Lung (tissue), 12 donors: ENCODE measurements around the gene ZNF473. TPM values are rescaled to one million over a fixed set of nuclear protein-coding genes. Genes with fewer than 3 reads are reported as not detected.

ENCODE experiments used
- ATAC-seq: fragments of 200-7000 bp; cut with Tn5 transposase; one replicate; pipeline ENCODE4 v1.9.1; 2020; ENCODE audit warnings: moderate number of reproducible peaks; ENCODE audit not compliant: insufficient read depth, low FRiP score
- DNase-seq, 3 donors: peaks; one replicate each; pipeline ENCODE4 v3.0.0-alpha.2; 2013 to 2017
- H3K27ac ChIP-seq, 2 donors: one replicate each; pipeline ENCODE4 v1.5.1; 2013; ENCODE audit warnings: mild to moderate bottlenecking in 2 of 2, moderate library complexity in 2 of 2, control low read depth in 1 of 2, inconsistent platforms in 1 of 2, low read depth in 1 of 2, low read length in 1 of 2
- H3K27me3 ChIP-seq, 3 donors: one replicate each; pipeline ENCODE4 v1.5.1; 2013; ENCODE audit warnings: low read length in 2 of 3; ENCODE audit not compliant: control insufficient read depth in 3 of 3, insufficient read depth in 3 of 3
- H3K36me3 ChIP-seq, 4 donors: one replicate each; pipeline ENCODE4 v1.5.1; 2013; ENCODE audit warnings: low read length in 4 of 4, mild to moderate bottlenecking in 1 of 4, moderate library complexity in 1 of 4; ENCODE audit not compliant: control insufficient read depth in 4 of 4, insufficient read depth in 4 of 4
- H3K4me1 ChIP-seq, 5 donors: one replicate each; pipeline ENCODE4 v1.5.1; 2013; ENCODE audit warnings: low read length in 5 of 5, mild to moderate bottlenecking in 2 of 5, moderate library complexity in 1 of 5; ENCODE audit not compliant: control insufficient read depth in 5 of 5, insufficient read depth in 5 of 5
- H3K4me3 ChIP-seq: one replicate; pipeline ENCODE4 v1.5.1; 2013; ENCODE audit warnings: mild to moderate bottlenecking, control low read depth, moderate library complexity
- H3K9ac ChIP-seq, 2 donors: one replicate each; pipeline ENCODE4 v1.5.1; 2013; ENCODE audit warnings: low read length in 2 of 2, control low read depth in 1 of 2; ENCODE audit not compliant: insufficient read depth in 1 of 2
- H3K9me3 ChIP-seq, 4 donors: one replicate each; pipeline ENCODE4 v1.5.1; 2013; ENCODE audit warnings: low read length in 3 of 4, mild to moderate bottlenecking in 1 of 4, moderate library complexity in 1 of 4; ENCODE audit not compliant: control insufficient read depth in 4 of 4, insufficient read depth in 3 of 4
- CTCF ChIP-seq: IDR thresholded peaks from 2 replicates; pipeline ENCODE4 v1.5.1; 2012; ENCODE audit warnings: mild to moderate bottlenecking; ENCODE audit errors: control extremely low read depth, extremely low read depth
- WGBS, 2 donors: extraction: QIAGEN DNeasy Blood & Tissue Kit; methylation state at CpG; one replicate each; pipeline ENCODE4 v1.1.7; 2013; 5-methylcytosine and 5-hydroxymethylcytosine counted together
- polyA plus RNA-seq, 2 donors: library from polyadenylated mRNA; stranded (reverse); fragments of 200-250 nt; gene quantifications; one replicate each; pipeline ENCODE4 v1.2.1, GENCODE V29; 2013
- total RNA-seq, 2 donors: library from RNA; depleted of rRNA in 1 of 2; stranded (reverse); fragments of >200 nt in 1 of 2; gene quantifications; one replicate each; pipeline ENCODE4 v1.2.1, GENCODE V29; 2014 to 2021
- donor health status: control.
- donor health status: control.
- donor health status: Bipolar disorder and iron deficiency.
- donor health status: healthy.
- donor health status: DM: yes; HTN: yes; CAD: no.

ZNF473 gene
- total and polyA plus RNA-seq, 4 donors = 2.8 to 10.4 (median 6.6) TPM

GRCh38 chr19:49977881-49978280, 47.9 kb upstream of the ZNF473 start:
- no peaks in the 10 kb centered on the region for H3K27me3 ChIP-seq
- H3K4me3 ChIP-seq = no peak overlapping the region
- DNase-seq (no peak), ATAC-seq (no peak)
- no peak overlapping the region for H3K9ac ChIP-seq
- H3K9me3 ChIP-seq = no peaks in the 10 kb centered on the region
- WGBS, 2 donors = 85 to 88% methylated on average over 18 of the region's 18 CpGs
- TF ChIP-seq CTCF = no peak
- peaks cover 0 to 2% (median 0%) of the 10 kb centered on the region in 5 donors for H3K4me1 ChIP-seq
- peaks cover 2 to 34% (median 6%) of the 10 kb centered on the region in 4 donors for H3K36me3 ChIP-seq
- peak overlapping the region in 1 of 2 donors; percentile 42 for H3K27ac ChIP-seq

- no peak for DNase-seq
These were observed 47.5 kb upstream of the ZNF473 start for GRCh38 chr19:49978324-49978723.

GRCh38 chr19:49981603-49982593, 43.9 kb upstream of the ZNF473 start:
- 85 to 89% methylated on average over 21 of the region's 21 CpGs for WGBS, 2 donors
- DNase-seq (no peak), ATAC-seq (no peak)
- H3K27ac ChIP-seq = no peak overlapping the region
- H3K4me3 ChIP-seq = no peak overlapping the region
- no peaks in the 10 kb centered on the region for H3K27me3 ChIP-seq
- peaks cover 0 to 2% (median 0%) of the 10 kb centered on the region in 5 donors for H3K4me1 ChIP-seq
- no peak for TF ChIP-seq CTCF
- H3K9me3 ChIP-seq = no peaks in the 10 kb centered on the region
- no peak overlapping the region for H3K9ac ChIP-seq
- peaks cover 0 to 41% (median 19%) of the 10 kb centered on the region in 4 donors for H3K36me3 ChIP-seq

More at GRCh38 chr19:49978324-49978723, 47.5 kb upstream of the ZNF473 start:
- H3K36me3 ChIP-seq = peaks cover 2 to 34% (median 6%) of the 10 kb centered on the region in 4 donors
- no peaks in the 10 kb centered on the region for H3K27me3 ChIP-seq
- no peak overlapping the region for H3K4me3 ChIP-seq
- H3K9ac ChIP-seq = no peak overlapping the region
- peaks cover 0 to 2% (median 0%) of the 10 kb centered on the region in 5 donors for H3K4me1 ChIP-seq
- H3K27ac ChIP-seq = no peak overlapping the region
- no peak for ATAC-seq
- TF ChIP-seq CTCF = no peak
- WGBS, 2 donors = 89 to 90% methylated on average over 11 of the region's 11 CpGs
- H3K9me3 ChIP-seq = no peaks in the 10 kb centered on the region
